WTC11 (cell line): ENCODE measurements around the gene WASHC3. TPM values are rescaled to one million over a fixed set of nuclear protein-coding genes. Genes with fewer than 3 reads are reported as not detected.

Experiments used
- ATAC-seq: fragments of 200-7000 bp; cut with Tn5 transposase; 2 replicates; pipeline ENCODE4 v1.10.0; 2021; ENCODE audit warnings: mild to moderate bottlenecking, moderate library complexity
- CTCF ChIA-PET: fragments of 300-600 bp; sonication (Branson Sonifier 250); formaldehyde crosslinking; loops from one replicate; lab custom pipeline; 2021; ENCODE audit warnings: antibody characterized with exemption; lab: Charles Lee
- POLR2A ChIA-PET: fragments of 350-600 bp; sonication (Branson Sonifier 250); formaldehyde crosslinking; loops from one replicate; lab custom pipeline; 2021; ENCODE audit warnings: antibody characterized with exemption; lab: Charles Lee
- DNase-seq: peaks from one replicate; pipeline ENCODE4 v3.0.0; 2021; ENCODE audit warnings: low spot score
- H3K27ac Mint-ChIP-seq: 2 replicates; pipeline ENCODE4 v1.8.0; 2021; ENCODE audit warnings: mixed read lengths
- H3K27me3 Mint-ChIP-seq: 2 replicates; pipeline ENCODE4 v1.8.0; 2021; ENCODE audit warnings: low read depth, mild to moderate bottlenecking, moderate library complexity, mixed read lengths
- H3K36me3 Mint-ChIP-seq: 2 replicates; pipeline ENCODE4 v1.8.0; 2021; ENCODE audit warnings: mixed read lengths
- H3K4me1 Mint-ChIP-seq: 2 replicates; pipeline ENCODE4 v1.8.0; 2022; ENCODE audit warnings: mixed read lengths
- H3K4me3 Mint-ChIP-seq: 2 replicates; pipeline ENCODE4 v1.8.0; 2021; ENCODE audit warnings: mild to moderate bottlenecking, moderate library complexity, mixed read lengths
- H3K9me3 Mint-ChIP-seq: 2 replicates; pipeline ENCODE4 v1.8.0; 2021; ENCODE audit warnings: mixed read lengths
- ATF6 ChIP-seq: sonication (generic); formaldehyde crosslinking; IDR thresholded peaks from 2 replicates; pipeline ENCODE4 v1.8.1; 2023; ENCODE audit warnings: mild to moderate bottlenecking, missing genetic modification reagents
- CDX4 ChIP-seq: fragments of 250-450 bp; sonication (Bioruptor Pico); IDR thresholded peaks from 2 replicates; pipeline ENCODE4 v1.9.0; 2021; ENCODE audit warnings: moderate library complexity, mild to moderate bottlenecking, inconsistent platforms, borderline replicate concordance
- CREB1 ChIP-seq: sonication (generic); formaldehyde crosslinking; IDR thresholded peaks from 2 replicates; pipeline ENCODE4 v1.8.0; 2023; ENCODE audit warnings: mild to moderate bottlenecking, missing genetic modification reagents
- CREM ChIP-seq: sonication (generic); formaldehyde crosslinking; IDR thresholded peaks from 2 replicates; pipeline ENCODE4 v1.8.1; 2022; ENCODE audit warnings: mild to moderate bottlenecking, missing genetic modification reagents, moderate library complexity
- E2F5 ChIP-seq: sonication (generic); formaldehyde crosslinking; IDR thresholded peaks from 2 replicates; pipeline ENCODE4 v1.8.1; 2022; ENCODE audit warnings: mild to moderate bottlenecking, moderate library complexity, missing genetic modification reagents
- FOXP4 ChIP-seq: sonication (generic); formaldehyde crosslinking; IDR thresholded peaks from 2 replicates; pipeline ENCODE4 v1.8.0; 2022; ENCODE audit warnings: mild to moderate bottlenecking, missing genetic modification reagents
- GABPB1 ChIP-seq: sonication (generic); formaldehyde crosslinking; IDR thresholded peaks from 2 replicates; pipeline ENCODE4 v1.8.1; 2023; ENCODE audit warnings: mild to moderate bottlenecking, missing genetic modification reagents
- IRF2 ChIP-seq: sonication (generic); formaldehyde crosslinking; IDR thresholded peaks from 2 replicates; pipeline ENCODE4 v1.8.0; 2022; ENCODE audit warnings: low read depth, missing genetic modification reagents, borderline replicate concordance
- MYBL2 ChIP-seq: sonication (generic); formaldehyde crosslinking; IDR thresholded peaks from 2 replicates; pipeline ENCODE4 v1.8.1; 2023; ENCODE audit warnings: mild to moderate bottlenecking, moderate library complexity, missing genetic modification reagents
- NFE2L1 ChIP-seq: sonication (generic); formaldehyde crosslinking; IDR thresholded peaks from 2 replicates; pipeline ENCODE4 v1.8.1; 2023; ENCODE audit warnings: missing genetic modification reagents
- NFYB ChIP-seq: sonication (generic); formaldehyde crosslinking; conservative IDR thresholded peaks from 2 replicates; pipeline ENCODE4 v1.8.0; 2022; ENCODE audit warnings: low read depth, missing genetic modification reagents
- NR3C1 ChIP-seq: sonication (generic); formaldehyde crosslinking; conservative IDR thresholded peaks from 2 replicates; pipeline ENCODE4 v1.8.1; 2023; ENCODE audit warnings: low read depth, mild to moderate bottlenecking, missing genetic modification reagents
- RORB ChIP-seq: fragments of 250-450 bp; sonication (Bioruptor Pico); IDR thresholded peaks from 2 replicates; pipeline ENCODE4 v1.9.0; 2021; ENCODE audit warnings: mild to moderate bottlenecking
- SMAD3 ChIP-seq: sonication (generic); formaldehyde crosslinking; IDR thresholded peaks from 2 replicates; pipeline ENCODE4 v1.8.0; 2022; ENCODE audit warnings: missing genetic modification reagents, mild to moderate bottlenecking, borderline replicate concordance
- TEAD1 ChIP-seq: sonication (generic); formaldehyde crosslinking; IDR thresholded peaks from 2 replicates; pipeline ENCODE4 v1.8.0; 2022; ENCODE audit warnings: mild to moderate bottlenecking, missing genetic modification reagents
- TEAD4 ChIP-seq: sonication (generic); formaldehyde crosslinking; IDR thresholded peaks from 2 replicates; pipeline ENCODE4 v1.8.0; 2022; ENCODE audit warnings: mild to moderate bottlenecking, missing genetic modification reagents
- ZNF263 ChIP-seq: sonication (generic); formaldehyde crosslinking; IDR thresholded peaks from 2 replicates; pipeline ENCODE4 v1.8.1; 2022; ENCODE audit warnings: low read depth, mild to moderate bottlenecking, moderate library complexity, missing genetic modification reagents
- ZNF416 ChIP-seq: fragments of 250-450 bp; sonication (Bioruptor Pico); IDR thresholded peaks from 2 replicates; pipeline ENCODE4 v1.9.0; 2021; ENCODE audit warnings: mild to moderate bottlenecking, inconsistent platforms
- ZNF671 ChIP-seq: fragments of 250-450 bp; sonication (Bioruptor Pico); IDR thresholded peaks from 2 replicates; pipeline ENCODE4 v1.8.0; 2021; ENCODE audit warnings: mild to moderate bottlenecking
- total RNA-seq: library from RNA; stranded (reverse); gene quantifications from 3 replicates; pipeline ENCODE4 v1.2.3, GENCODE V29; 2021
- TF ChIP-seq, protein P1 (sequence below): sonication (generic); formaldehyde crosslinking; IDR thresholded peaks from 2 replicates; pipeline ENCODE4 v1.8.0; 2022; ENCODE audit warnings: mild to moderate bottlenecking, missing genetic modification reagents
- TF ChIP-seq, protein P2 (sequence below): fragments of 250-450 bp; sonication (Bioruptor Pico); IDR thresholded peaks from 2 replicates; pipeline ENCODE4 v1.9.0; 2021; ENCODE audit warnings: mild to moderate bottlenecking
- TF ChIP-seq, protein P3 (sequence below): sonication (generic); formaldehyde crosslinking; IDR thresholded peaks from 2 replicates; pipeline ENCODE4 v1.8.1; 2022; ENCODE audit warnings: mild to moderate bottlenecking, missing genetic modification reagents, moderate library complexity, borderline replicate concordance
- TF ChIP-seq, protein P4 (sequence below): sonication (generic); formaldehyde crosslinking; IDR thresholded peaks from 2 replicates; pipeline ENCODE4 v1.8.1; 2022; ENCODE audit warnings: missing genetic modification reagents, borderline replicate concordance
- TF ChIP-seq, protein P5 (sequence below): sonication (generic); formaldehyde crosslinking; conservative IDR thresholded peaks from 2 replicates; pipeline ENCODE4 v1.8.1; 2022; ENCODE audit warnings: mild to moderate bottlenecking, missing genetic modification reagents

Gene WASHC3
- total RNA-seq, 1 experiment from 2014 or later, result 6.0 TPM

DNA sequence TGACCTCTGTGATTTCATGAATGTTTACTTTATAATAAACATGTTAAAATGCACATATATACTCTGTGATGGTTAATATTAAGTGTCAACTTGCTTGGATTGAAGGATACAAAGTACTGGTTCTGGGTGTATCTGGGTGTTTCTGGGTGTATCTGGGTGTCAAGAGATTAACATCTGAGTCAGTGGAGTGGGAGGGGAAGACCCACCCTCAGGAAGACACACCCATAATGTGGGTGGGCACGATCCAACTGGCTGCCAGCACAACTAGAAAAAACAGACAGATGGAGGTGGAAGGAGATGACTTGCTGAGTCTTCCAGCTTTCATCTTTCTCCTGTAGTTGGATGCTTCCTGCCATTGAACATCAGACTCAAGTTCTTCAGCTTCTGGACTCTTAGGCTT, 46.2 kb upstream of the WASHC3 start (continued):
- TF ChIP-seq RORB (no peak), NFYB (CRISPR knock-in tag) (no peak), ZNF263 (no peak), SMAD3 (CRISPR knock-in tag) (no peak)
- TF ChIP-seq, protein P1, sequence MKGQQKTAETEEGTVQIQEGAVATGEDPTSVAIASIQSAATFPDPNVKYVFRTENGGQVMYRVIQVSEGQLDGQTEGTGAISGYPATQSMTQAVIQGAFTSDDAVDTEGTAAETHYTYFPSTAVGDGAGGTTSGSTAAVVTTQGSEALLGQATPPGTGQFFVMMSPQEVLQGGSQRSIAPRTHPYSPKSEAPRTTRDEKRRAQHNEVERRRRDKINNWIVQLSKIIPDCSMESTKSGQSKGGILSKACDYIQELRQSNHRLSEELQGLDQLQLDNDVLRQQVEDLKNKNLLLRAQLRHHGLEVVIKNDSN, result no peak

- ATAC-seq (no peak), DNase-seq (no peak)
- CTCF ChIA-PET, result no interaction called here
- Mint-ChIP-seq H3K27me3 (no peaks in the 10 kb centered on the region), H3K9me3 (peaks cover 36% of the 10 kb centered on the region), H3K4me3 (no peak overlapping the region), H3K27ac (no peak overlapping the region), H3K4me1 (no peaks in the 10 kb centered on the region), H3K36me3 (peaks cover 92% of the 10 kb centered on the region)
- POLR2A ChIA-PET, result no interaction called here
- no peak for TF ChIP-seq CDX4 (CRISPR knock-in tag)
- TF ChIP-seq GABPB1 (CRISPR knock-in tag), result no peak
- TF ChIP-seq, protein P2, sequence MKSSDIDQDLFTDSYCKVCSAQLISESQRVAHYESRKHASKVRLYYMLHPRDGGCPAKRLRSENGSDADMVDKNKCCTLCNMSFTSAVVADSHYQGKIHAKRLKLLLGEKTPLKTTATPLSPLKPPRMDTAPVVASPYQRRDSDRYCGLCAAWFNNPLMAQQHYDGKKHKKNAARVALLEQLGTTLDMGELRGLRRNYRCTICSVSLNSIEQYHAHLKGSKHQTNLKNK (CRISPR knock-in tag), result no peak
- no peak for TF ChIP-seq NFE2L1 (CRISPR knock-in tag)
- TF ChIP-seq IRF2, result no peak
- no peak for TF ChIP-seq MYBL2 (CRISPR knock-in tag)
- no peak for TF ChIP-seq FOXP4
Measured at GRCh38 chr12:102106905-102107304, 45.1 kb upstream of the WASHC3 start.

- H3K27ac Mint-ChIP-seq, result no peak overlapping the region
- CTCF ChIA-PET, result interaction anchor here (2.7 kb wide), 1 partner anchor 714 kb away, joined by 6 read pairs; no protein-coding TSS in a partner anchor
- no peaks in the 10 kb centered on the region for H3K9me3 Mint-ChIP-seq
- no peaks in the 10 kb centered on the region for H3K4me1 Mint-ChIP-seq
- ATAC-seq (no peak), DNase-seq (no peak)
- no peaks in the 10 kb centered on the region for H3K27me3 Mint-ChIP-seq
- H3K4me3 Mint-ChIP-seq, result no peak overlapping the region
- POLR2A ChIA-PET, result interaction anchor here (0.6 kb wide), 1 partner anchor 38 kb away, joined by 5 read pairs; no protein-coding TSS in a partner anchor
- H3K36me3 Mint-ChIP-seq, result peaks cover 27% of the 10 kb centered on the region
- TF ChIP-seq ZNF671 (no peak), CREM (CRISPR knock-in tag) (no peak), NR3C1 (no peak), E2F5 (no peak), CDX4 (CRISPR knock-in tag) (no peak), ATF6 (CRISPR knock-in tag) (no peak), TEAD4 (no peak), ZNF416 (CRISPR knock-in tag) (no peak), TEAD1 (no peak), CREB1 (CRISPR knock-in tag) (no peak)
- TF ChIP-seq, protein P3, sequence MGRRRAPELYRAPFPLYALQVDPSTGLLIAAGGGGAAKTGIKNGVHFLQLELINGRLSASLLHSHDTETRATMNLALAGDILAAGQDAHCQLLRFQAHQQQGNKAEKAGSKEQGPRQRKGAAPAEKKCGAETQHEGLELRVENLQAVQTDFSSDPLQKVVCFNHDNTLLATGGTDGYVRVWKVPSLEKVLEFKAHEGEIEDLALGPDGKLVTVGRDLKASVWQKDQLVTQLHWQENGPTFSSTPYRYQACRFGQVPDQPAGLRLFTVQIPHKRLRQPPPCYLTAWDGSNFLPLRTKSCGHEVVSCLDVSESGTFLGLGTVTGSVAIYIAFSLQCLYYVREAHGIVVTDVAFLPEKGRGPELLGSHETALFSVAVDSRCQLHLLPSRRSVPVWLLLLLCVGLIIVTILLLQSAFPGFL (CRISPR knock-in tag), result no peak
- TF ChIP-seq, protein P4, sequence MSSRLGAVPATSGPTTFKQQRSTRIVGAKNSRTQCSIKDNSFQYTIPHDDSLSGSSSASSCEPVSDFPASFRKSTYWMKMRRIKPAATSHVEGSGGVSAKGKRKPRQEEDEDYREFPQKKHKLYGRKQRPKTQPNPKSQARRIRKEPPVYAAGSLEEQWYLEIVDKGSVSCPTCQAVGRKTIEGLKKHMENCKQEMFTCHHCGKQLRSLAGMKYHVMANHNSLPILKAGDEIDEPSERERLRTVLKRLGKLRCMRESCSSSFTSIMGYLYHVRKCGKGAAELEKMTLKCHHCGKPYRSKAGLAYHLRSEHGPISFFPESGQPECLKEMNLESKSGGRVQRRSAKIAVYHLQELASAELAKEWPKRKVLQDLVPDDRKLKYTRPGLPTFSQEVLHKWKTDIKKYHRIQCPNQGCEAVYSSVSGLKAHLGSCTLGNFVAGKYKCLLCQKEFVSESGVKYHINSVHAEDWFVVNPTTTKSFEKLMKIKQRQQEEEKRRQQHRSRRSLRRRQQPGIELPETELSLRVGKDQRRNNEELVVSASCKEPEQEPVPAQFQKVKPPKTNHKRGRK (CRISPR knock-in tag), result no peak
- TF ChIP-seq, protein P5, sequence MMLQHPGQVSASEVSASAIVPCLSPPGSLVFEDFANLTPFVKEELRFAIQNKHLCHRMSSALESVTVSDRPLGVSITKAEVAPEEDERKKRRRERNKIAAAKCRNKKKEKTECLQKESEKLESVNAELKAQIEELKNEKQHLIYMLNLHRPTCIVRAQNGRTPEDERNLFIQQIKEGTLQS (CRISPR knock-in tag), result no peak
Measured at GRCh38 chr12:102096855-102097254, 35.1 kb upstream of the WASHC3 start.
